GM19328 (cell line): Measurements from ENCODE around the gene FYB2.
"Not testable (repeated sequence)": the region's sequence is repeated elsewhere in the genome, so short reads cannot be mapped to it uniquely, and the experiment has no call there.

ENCODE experiments used
- ATAC-seq: cut with Tn5 transposase; IDR thresholded peaks from one replicate; pipeline ENCODE4 v1.9.1; 2021; ENCODE audit warnings: mild to moderate bottlenecking, moderate library complexity; ENCODE audit not compliant: unreplicated experiment

Gene FYB2

GRCh38 chr1:56798053-56798471, 21.1 kb downstream of the FYB2 start:
- ATAC-seq = no peak

- no peak for ATAC-seq
These were observed 22.0 kb downstream of the FYB2 start for GRCh38 chr1:56797065-56797685.

GRCh38 chr1:56795870-56796269, 23.3 kb downstream of the FYB2 start:
- no peak for ATAC-seq

- no peak for ATAC-seq
These were observed 29.2 kb downstream of the FYB2 start for GRCh38 chr1:56790036-56790435.

- ATAC-seq = no peak
These were observed 30.6 kb downstream of the FYB2 start for GRCh38 chr1:56788588-56788987.

GRCh38 chr1:56788102-56788501, 31.1 kb downstream of the FYB2 start:
- no peak for ATAC-seq

- ATAC-seq = no peak
These were observed 31.9 kb downstream of the FYB2 start for GRCh38 chr1:56787330-56787729.

GRCh38 chr1:56782773-56783172, 36.4 kb downstream of the FYB2 start:
- no peak for ATAC-seq

- ATAC-seq = no peak
These were observed 38.4 kb downstream of the FYB2 start for GRCh38 chr1:56780826-56781225.

GRCh38 chr1:56780128-56780750, 39.0 kb downstream of the FYB2 start:
- ATAC-seq = no peak

- ATAC-seq = no peak
These were observed 41.2 kb downstream of the FYB2 start for GRCh38 chr1:56777972-56778371.

GRCh38 chr1:56774732-56775131, 44.5 kb downstream of the FYB2 start:
- ATAC-seq = not testable (repeated sequence)

GRCh38 chr1:56774067-56774609, 45.1 kb downstream of the FYB2 start:
- ATAC-seq = no peak

- no peak for ATAC-seq
These were observed 45.7 kb downstream of the FYB2 start for GRCh38 chr1:56773341-56774066.

- ATAC-seq = no peak
These were observed 47.5 kb downstream of the FYB2 start for GRCh38 chr1:56771717-56772116.

- ATAC-seq = no peak
These were observed 60.4 kb downstream of the FYB2 start for GRCh38 chr1:56758794-56759193.

GRCh38 chr1:56758135-56758534, 61.1 kb downstream of the FYB2 start:
- ATAC-seq = no peak

GRCh38 chr1:56755911-56756310, 63.3 kb downstream of the FYB2 start:
- no peak for ATAC-seq

- no peak for ATAC-seq
These were observed 64.3 kb downstream of the FYB2 start for GRCh38 chr1:56754708-56755479.

- no peak for ATAC-seq
These were observed 74.0 kb downstream of the FYB2 start for GRCh38 chr1:56745231-56745630.

GRCh38 chr1:56728964-56729363, 90.2 kb downstream of the FYB2 start:
- no peak for ATAC-seq
